RCC 7860 (cell line): ENCODE results near the gene ASPG.

Experiments
- DNase-seq: peaks from one replicate; pipeline ENCODE4 v3.0.0-alpha.2; 2015; ENCODE audit warnings: low spot score
- FAIRE-seq: peaks from 2 replicates; lab custom pipeline; 2012; peaks lifted over from hg19 to GRCh38; lab: Jason Lieb, UNC

Gene ASPG

DNA sequence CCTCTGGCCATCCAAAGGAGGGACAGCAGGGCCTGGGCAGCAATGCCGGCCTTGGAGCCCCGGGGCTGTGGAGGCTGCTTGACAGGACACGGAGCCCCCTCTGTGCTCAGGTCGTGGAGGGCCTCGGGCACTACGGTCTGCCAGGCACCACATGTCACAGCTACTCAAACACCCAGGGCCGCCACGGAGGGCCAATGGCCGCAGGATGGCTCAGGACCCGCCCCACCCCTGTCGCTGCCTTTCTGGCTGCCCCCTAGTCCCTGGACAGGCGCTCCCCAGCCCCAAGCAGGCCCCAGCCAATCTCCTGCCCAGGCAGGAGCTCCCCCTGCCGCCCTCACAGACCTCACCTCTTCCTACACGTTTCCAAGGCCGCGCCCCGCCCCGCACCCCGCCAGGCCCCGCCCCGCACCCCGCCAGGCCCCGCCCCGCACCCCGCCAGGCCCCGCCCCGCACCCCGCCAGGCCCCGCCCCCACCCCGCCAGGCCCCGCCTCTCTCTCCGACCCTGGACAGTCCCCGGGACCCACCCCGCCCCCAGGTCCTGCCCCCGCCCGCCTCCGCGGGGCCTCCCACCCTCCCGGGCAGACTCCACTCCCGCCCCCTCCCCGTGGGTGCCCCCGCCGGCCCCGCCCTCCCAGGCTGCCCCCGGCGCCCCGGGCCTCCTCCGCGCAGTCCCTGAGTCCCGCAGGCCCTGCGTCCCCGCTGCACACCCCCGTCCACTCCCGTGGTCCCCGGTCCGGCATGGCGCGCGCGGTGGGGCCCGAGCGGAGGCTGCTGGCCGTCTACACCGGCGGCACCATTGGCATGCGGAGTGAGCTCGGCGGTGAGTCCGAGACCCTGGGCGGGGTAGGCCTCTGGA lies at the start of gene ASPG:
Gene ASPG (plus strand): TSS at position 669 of the 857 bp plus-strand sequence. CDS start 71 bp downstream, at position 740.
- FAIRE-seq (no peak), DNase-seq (no peak)

DNA sequence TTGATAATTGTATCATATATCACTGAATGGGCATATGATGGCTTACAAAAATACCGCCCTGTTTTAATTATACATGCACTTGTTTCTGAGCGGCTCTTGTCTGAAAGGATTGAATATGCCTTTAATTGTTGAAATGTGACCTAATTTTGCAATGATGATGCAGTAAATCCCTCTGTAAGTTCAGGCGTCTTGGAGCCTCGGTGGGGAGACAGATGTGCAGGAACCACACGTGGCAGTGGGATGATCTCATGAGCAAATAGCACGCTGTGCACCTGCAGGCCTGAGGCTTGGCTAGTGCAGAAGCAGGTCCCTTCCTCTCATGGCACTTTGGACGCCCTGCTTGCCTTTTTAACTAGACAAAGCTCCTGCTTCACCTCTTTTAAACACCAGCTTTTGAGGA lies 49.3 kb upstream of the ASPG start:
- FAIRE-seq (no peak), DNase-seq (no peak)

- FAIRE-seq (no peak), DNase-seq (no peak)
Observed at GRCh38 chr14:104037074-104037473, 48.4 kb upstream of the ASPG start.

DNA sequence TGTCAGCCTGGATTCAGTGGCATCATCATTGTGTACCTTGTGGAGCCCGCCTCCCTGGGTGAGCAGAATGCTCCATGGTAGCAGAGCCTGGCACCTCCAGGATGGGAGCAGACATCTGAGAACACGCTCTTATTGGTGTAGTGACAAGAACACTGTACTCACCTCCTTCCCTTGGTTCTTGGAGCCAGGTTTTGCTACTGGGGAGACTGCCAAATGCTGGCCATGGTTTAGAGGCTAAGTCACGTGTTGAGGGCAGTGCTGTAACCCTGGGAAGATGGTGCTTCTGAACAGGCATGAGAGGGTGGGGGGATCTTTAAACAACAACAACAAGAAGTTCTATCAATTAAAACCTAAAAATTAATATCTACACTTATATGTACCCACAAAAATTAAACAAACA lies 47.6 kb upstream of the ASPG start:
- FAIRE-seq (no peak), DNase-seq (no peak)

DNA sequence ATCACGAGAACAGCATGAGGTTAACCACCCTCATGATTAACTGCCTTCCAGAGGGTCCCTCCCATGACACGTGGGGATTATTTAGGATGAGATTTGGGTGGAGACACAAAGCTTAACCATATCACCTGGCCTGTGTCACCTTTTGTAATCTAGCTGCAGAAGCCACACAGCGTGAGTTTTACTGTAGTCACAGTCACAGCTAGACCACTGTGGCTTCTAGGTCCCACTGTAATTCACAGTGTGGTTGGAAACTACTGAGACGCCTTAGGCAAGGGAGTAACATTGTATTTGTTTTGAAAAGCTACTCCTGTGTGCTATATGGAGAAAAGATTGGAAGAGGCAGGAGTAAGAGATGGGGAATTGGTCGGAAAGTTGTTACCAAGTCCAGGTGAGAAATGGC lies 46.3 kb upstream of the ASPG start:
- DNase-seq: no peak
- FAIRE-seq: no peak

DNA sequence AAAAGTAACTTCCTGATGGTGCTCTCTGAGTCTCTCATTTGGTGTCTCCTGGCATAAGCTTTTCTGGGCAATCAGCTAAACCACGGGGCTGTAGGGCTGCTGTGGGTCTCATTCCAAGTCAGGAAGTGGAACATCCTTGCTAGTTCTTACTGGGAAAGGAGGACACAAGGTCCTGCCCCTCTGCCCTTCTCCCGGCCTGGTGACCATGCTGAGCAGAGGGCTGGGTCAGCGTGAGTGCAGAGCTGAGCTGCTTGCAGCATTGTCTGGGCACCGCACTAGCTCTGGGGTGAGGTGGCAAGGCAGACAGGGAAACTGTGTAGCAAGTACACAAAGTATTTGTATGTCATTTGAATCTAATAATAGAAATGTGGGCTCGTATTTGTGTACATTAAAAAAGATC lies 45.0 kb upstream of the ASPG start:
- DNase-seq: no peak
- no peak for FAIRE-seq

DNA sequence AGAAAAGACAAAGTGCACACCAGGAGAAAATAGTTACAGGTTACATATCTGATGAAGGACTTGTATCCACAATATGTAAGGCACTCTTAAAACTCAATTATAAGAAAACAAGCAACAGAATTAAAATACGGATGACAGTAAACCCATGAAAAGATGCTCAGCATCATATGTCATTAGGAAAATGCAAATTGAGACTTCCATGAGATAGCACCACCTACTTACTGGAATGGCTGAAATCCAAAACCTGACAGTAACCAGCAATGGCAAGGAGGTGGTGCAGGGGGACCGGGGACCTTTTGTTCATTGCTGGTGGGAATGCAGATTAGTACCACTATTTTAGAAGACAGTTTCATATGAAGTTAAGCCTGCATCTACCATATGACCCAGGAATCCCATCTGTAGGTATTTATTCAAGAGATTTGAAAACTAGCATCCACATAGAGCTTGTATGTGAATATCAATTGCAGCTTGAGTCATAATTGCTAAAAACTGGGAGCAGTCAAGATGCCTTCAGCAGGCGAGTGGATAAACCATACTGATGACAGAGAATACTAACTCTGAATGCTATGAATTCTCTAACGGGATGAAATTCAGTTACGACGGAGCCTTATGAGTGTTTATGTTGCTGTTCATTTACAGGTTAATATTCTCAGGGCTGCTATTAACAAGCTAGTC lies 43.9 kb upstream of the ASPG start:
- no peak for DNase-seq
- no peak for FAIRE-seq

GRCh38 chr14:104044016-104044415 lies 41.5 kb upstream of the ASPG start:
- FAIRE-seq (no peak), DNase-seq (no peak)

DNA sequence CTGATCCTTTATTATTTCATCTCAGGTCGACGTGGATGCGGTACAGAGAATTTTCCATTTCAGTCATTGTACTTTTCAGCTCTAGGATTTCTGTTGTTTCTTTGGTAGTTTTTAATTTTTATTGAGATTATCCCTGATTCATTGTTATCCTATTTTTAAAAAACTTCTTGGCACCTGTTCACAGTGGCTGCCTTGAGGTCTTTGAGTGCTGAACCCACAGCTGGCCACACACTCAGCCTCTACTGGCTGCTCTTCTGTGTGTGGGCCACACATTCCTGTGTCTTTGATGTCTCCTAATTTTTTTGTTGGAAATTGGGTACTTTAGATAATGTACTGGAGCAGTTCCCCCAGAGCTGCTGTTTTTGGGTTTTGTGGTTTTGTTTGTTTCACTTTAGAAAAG lies 37.7 kb upstream of the ASPG start:
- FAIRE-seq (no peak), DNase-seq (no peak)

- no peak for DNase-seq
- FAIRE-seq: no peak
Observed at GRCh38 chr14:104048758-104049507, 36.6 kb upstream of the ASPG start.

- FAIRE-seq: no peak
- DNase-seq: no peak
Observed at GRCh38 chr14:104049576-104050240, 35.8 kb upstream of the ASPG start.

- DNase-seq (no peak), FAIRE-seq (no peak)
Observed at GRCh38 chr14:104051092-104051813, 34.2 kb upstream of the ASPG start.

- no peak for FAIRE-seq
Observed at GRCh38 chr14:104054222-104054905, 31.1 kb upstream of the ASPG start.

GRCh38 chr14:104062281-104062680 lies 23.2 kb upstream of the ASPG start:
- DNase-seq (no peak), FAIRE-seq (no peak)

More at GRCh38 chr14:104054222-104054905, 31.1 kb upstream of the ASPG start:
- DNase-seq: no peak

GRCh38 chr14:104064003-104064402 lies 21.5 kb upstream of the ASPG start:
- FAIRE-seq: no peak

DNA sequence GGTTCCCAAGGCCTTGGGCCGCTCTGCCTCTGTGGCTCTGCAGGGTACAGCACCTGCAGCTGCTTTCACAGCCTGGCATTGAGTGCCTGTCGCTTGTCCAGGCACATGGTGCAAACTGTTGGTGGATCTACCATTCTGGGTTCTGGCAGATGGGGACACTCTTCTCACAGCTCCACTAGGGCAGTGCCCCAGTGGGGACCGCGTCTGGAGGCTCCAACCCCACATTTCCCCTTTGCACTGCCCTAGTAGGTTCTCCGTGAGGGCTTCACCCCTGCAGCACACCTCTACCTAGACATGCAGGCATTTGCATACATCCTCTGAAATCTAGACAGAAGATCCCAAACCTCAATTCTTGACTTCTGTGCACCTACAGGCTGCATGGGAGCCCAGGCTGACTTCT lies 19.2 kb upstream of the ASPG start:
- FAIRE-seq (no peak), DNase-seq (no peak)

More at GRCh38 chr14:104064003-104064402, 21.5 kb upstream of the ASPG start:
- DNase-seq: no peak

DNA sequence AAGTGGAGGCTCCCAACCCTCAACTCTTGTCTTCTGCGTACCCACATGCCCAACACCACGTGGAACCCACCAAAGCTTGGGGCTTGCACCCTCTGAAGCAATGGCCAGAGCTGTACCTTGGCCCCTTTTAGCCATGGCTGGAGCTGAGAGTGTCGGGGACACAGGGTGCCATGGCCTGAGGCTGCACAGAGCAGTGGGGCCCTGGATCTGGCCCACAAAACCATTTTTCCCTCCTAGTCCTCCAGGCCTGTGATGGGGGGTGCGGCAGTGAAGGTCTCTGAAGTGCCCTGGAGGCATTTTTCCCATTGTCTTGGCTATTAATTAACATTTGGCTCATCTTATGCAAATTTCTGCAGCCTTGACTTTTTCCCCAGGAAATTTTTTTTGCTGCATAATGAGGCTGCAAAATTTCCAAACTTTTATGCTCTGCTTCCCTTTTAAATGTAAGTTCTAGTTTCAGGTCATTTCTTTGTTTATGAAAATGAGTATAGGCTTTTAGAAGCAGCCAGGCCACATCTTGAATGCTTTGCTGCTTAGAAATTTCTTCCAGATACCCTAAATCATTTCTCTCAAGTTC lies 18.7 kb upstream of the ASPG start:
- FAIRE-seq (no peak), DNase-seq (no peak)

DNA sequence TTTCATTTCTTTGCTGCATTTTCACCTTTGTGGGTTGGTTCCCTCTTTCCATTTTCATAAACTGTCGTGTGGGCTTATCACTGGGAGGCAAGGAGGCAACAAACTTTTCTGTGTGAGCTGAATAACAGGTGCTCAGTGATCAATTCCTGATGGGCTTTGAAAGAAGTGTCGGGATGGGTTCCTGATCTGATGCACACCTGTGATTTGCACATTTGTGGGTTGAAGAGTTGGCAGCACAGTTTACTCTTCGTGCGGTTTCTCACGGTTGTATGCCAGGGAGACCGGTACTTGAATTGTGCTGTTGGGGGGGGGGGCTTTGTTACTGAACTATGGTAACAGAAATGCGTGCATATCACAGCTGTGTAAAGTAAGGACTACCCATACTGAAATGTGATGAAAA lies 16.0 kb upstream of the ASPG start:
- FAIRE-seq: no peak
- DNase-seq: no peak

GRCh38 chr14:104072586-104072985 lies 12.9 kb upstream of the ASPG start:
- DNase-seq (no peak), FAIRE-seq (no peak)
